K562 (cell line): ENCODE data around the gene CENPT. TPM values are rescaled to one million over a fixed set of nuclear protein-coding genes. Genes with fewer than 3 reads are reported as not detected.

Source experiments
- BRD9 ChIP-seq: fragments of 450-650 bp; IDR thresholded peaks from 2 replicates; pipeline ENCODE4 v1.6.1; 2018; ENCODE audit warnings: low read depth; ENCODE audit not compliant: partially characterized antibody
- CBX5 ChIP-seq: IDR thresholded peaks from 2 replicates; pipeline ENCODE4 v1.6.1; 2014; ENCODE audit warnings: low read depth, borderline replicate concordance
- CEBPG ChIP-seq, 3 experiments: fragments of 200-800 bp in 1 of 3; sonication (Bioruptor generic) in 1 of 3; sonication (generic) in 1 of 3; formaldehyde crosslinking in 1 of 3; IDR thresholded peaks in 2 of 3; conservative IDR thresholded peaks in 1 of 3; 2 replicates each; pipeline versions ENCODE4 v1.6.1 to v1.8.0; 2016 to 2022; ENCODE audit warnings: missing compliant biosample characterization in 2 of 3, missing genetic modification characterization in 2 of 3, mild to moderate bottlenecking in 1 of 3, missing genetic modification reagents in 1 of 3
- FOXA1 ChIP-seq: fragments of 450-650 bp; IDR thresholded peaks from 2 replicates; pipeline ENCODE4 v1.6.1; 2016; ENCODE audit warnings: mild to moderate bottlenecking, borderline replicate concordance
- HNRNPL ChIP-seq: fragments of 200-400 bp; formaldehyde crosslinking; IDR thresholded peaks from 2 replicates; pipeline ENCODE4 v1.6.1; 2017; ENCODE audit warnings: low read depth, mild to moderate bottlenecking, low read length
- IFI16 ChIP-seq: fragments of 250-450 bp; sonication (Bioruptor Pico); IDR thresholded peaks from 2 replicates; pipeline ENCODE4 v2.1.2; 2022; ENCODE audit warnings: mild to moderate bottlenecking, inconsistent platforms
- KLF13 ChIP-seq: fragments of 450-650 bp; IDR thresholded peaks from 2 replicates; pipeline ENCODE4 v1.6.1; 2016; ENCODE audit warnings: missing genetic modification characterization, low read depth, mild to moderate bottlenecking, missing compliant biosample characterization, moderate library complexity, borderline replicate concordance
- MYNN ChIP-seq, 2 experiments: sonication (generic); formaldehyde crosslinking in 1 of 2; IDR thresholded peaks; 2 replicates each; pipeline versions ENCODE4 v1.5.0 to v1.6.1; 2016 to 2020; ENCODE audit warnings: antibody characterized with exemption in 1 of 2, missing genetic modification reagents in 1 of 2
- RNF219 ChIP-seq: fragments of 250-450 bp; sonication (Bioruptor Pico); IDR thresholded peaks from 2 replicates; pipeline ENCODE4 v1.5.0; 2022; ENCODE audit warnings: mild to moderate bottlenecking
- STAT5A ChIP-seq: IDR thresholded peaks from 2 replicates; pipeline ENCODE4 v1.6.1; 2012; ENCODE audit warnings: low read length, inconsistent platforms, borderline replicate concordance
- TRIM25 ChIP-seq: fragments of 450-650 bp; IDR thresholded peaks from 2 replicates; pipeline ENCODE4 v1.7.0; 2016; ENCODE audit warnings: borderline replicate concordance
- USF2 ChIP-seq: sonication (generic); formaldehyde crosslinking; IDR thresholded peaks from 2 replicates; pipeline ENCODE4 v1.5.0; 2020; ENCODE audit warnings: missing genetic modification reagents
- ZNF551 ChIP-seq: fragments of 250-450 bp; sonication (Bioruptor Pico); IDR thresholded peaks from 2 replicates; pipeline ENCODE4 v1.5.0; 2021; ENCODE audit warnings: mild to moderate bottlenecking, moderate library complexity
- ZNF76 ChIP-seq: fragments of 250-450 bp; sonication (Bioruptor Pico); IDR thresholded peaks from 2 replicates; pipeline ENCODE4 v1.4.0; 2020; ENCODE audit warnings: mild to moderate bottlenecking, moderate library complexity, borderline replicate concordance
- polyA plus RNA-seq, 8 experiments: library from polyadenylated mRNA; depleted of rRNA in 4 of 8; stranded (reverse) in 5 of 8; unstranded in 3 of 8; fragments of >200 nt; fragmentation: Nextera tagmentation in 2 of 8; fragmentation: Illumina TruSeq in 1 of 8; extraction: Ambion mirVana in 2 of 8; extraction: Trizol in 1 of 8; gene quantifications; 2 replicates each; pipeline versions ENCODE4 v1.2.1 to v1.2.3, GENCODE V29; 2011 to 2014; ENCODE audit warnings: inconsistent platforms in 1 of 8, missing spikeins in 1 of 8
- total RNA-seq, 7 experiments: library from RNA; depleted of rRNA in 6 of 7; stranded (reverse); fragments of >200 nt in 6 of 7; fragmentation: Illumina TruSeq in 2 of 7; extraction: Trizol in 2 of 7; gene quantifications; 2 replicates each; pipeline versions ENCODE4 v1.2.1 to v1.2.3, GENCODE V29; 2011 to 2021; ENCODE audit warnings: low replicate concordance in 1 of 7
- TF ChIP-seq, protein P1 (sequence below): fragments of 250-450 bp; sonication (Bioruptor Pico); IDR thresholded peaks from 2 replicates; pipeline ENCODE4 v1.5.0; 2021
- TF ChIP-seq, protein P2 (sequence below): fragments of 250-450 bp; sonication (Bioruptor Pico); IDR thresholded peaks from 2 replicates; pipeline ENCODE4 v1.5.0; 2021; ENCODE audit warnings: mild to moderate bottlenecking, moderate library complexity

The CENPT gene
- total and polyA plus RNA-seq, 9 of the 15 experiments (the other 6 are each of a cell fraction or from before 2014, with no cell fraction given): 3.6 to 94.2 (median 44.1) TPM

DNA sequence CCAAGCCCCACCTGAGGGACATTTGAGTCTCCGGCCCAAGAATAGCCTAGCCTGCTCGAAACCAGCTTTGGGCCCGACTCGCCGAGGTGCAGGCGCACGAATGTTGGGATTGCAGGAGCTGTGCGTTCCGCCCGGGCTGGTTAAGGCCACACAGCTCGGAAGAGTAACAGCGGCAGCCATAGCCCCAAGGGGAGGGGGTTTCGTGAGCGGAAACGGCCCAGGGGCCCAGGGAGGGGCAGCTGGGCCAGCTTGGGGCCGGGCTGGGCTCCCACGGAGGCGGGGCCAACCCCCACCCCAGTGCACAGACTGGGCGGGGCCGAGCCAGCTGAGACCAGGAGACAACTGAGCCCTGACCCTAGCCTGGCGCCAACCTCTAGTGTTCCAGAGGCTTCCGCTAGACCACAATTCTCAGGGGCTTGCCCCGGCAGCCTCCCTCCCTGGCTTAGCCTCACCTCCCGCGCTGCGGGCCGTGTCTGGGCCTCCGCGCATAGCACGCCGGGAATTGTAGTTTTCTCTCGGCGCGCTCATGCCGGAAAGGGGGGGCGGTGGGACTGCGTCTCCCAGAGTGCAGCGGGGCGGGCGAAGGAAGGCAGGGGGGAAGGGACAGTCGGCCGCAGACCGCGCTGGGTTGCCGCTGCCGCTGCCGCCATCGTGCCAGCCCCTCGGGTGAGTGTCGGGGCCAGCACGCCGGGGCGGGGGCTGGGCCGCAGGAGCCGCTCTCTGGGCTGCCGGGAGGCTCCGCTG lies 1.0 kb downstream of the CENPT start, which contains the start of gene NUTF2 (continued):
- TF ChIP-seq, protein P1, sequence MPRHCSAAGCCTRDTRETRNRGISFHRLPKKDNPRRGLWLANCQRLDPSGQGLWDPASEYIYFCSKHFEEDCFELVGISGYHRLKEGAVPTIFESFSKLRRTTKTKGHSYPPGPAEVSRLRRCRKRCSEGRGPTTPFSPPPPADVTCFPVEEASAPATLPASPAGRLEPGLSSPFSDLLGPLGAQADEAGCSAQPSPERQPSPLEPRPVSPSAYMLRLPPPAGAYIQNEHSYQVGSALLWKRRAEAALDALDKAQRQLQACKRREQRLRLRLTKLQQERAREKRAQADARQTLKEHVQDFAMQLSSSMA (CRISPR knock-in tag): no peak
- TF ChIP-seq ZNF551 (CRISPR knock-in tag) (no peak), FOXA1 (no peak), STAT5A (no peak), TRIM25 (no peak), HNRNPL (peak; percentile 52; the same call in 1 of the 2 replicates), MYNN (IDR thresholded peaks at IDR 0.05) (0 out of 2 replicates have a peak, but pooled peaks have one; percentile 13), MYNN (CRISPR knock-in tag; IDR thresholded peaks at IDR 0.05) (no peak), ZNF76 (no peak; the same call in 1 of the 2 replicates), RNF219 (CRISPR knock-in tag) (no peak), CBX5 (0 out of 2 replicates have a peak, but pooled peaks have one; percentile 23), IFI16 (CRISPR knock-in tag) (no peak), CEBPG (CRISPR knock-in tag; IDR thresholded peaks at IDR 0.05) (no peak), CEBPG (tag; conservative IDR thresholded peaks at IDR 0.05 in 1 of 2, IDR thresholded peaks at IDR 0.05 in 1 of 2) (no peak), BRD9 (no peak), KLF13 (tag) (peak; percentile 54; the same call in 1 of the 2 replicates), USF2 (CRISPR knock-in tag) (no peak)
- TF ChIP-seq, protein P2, sequence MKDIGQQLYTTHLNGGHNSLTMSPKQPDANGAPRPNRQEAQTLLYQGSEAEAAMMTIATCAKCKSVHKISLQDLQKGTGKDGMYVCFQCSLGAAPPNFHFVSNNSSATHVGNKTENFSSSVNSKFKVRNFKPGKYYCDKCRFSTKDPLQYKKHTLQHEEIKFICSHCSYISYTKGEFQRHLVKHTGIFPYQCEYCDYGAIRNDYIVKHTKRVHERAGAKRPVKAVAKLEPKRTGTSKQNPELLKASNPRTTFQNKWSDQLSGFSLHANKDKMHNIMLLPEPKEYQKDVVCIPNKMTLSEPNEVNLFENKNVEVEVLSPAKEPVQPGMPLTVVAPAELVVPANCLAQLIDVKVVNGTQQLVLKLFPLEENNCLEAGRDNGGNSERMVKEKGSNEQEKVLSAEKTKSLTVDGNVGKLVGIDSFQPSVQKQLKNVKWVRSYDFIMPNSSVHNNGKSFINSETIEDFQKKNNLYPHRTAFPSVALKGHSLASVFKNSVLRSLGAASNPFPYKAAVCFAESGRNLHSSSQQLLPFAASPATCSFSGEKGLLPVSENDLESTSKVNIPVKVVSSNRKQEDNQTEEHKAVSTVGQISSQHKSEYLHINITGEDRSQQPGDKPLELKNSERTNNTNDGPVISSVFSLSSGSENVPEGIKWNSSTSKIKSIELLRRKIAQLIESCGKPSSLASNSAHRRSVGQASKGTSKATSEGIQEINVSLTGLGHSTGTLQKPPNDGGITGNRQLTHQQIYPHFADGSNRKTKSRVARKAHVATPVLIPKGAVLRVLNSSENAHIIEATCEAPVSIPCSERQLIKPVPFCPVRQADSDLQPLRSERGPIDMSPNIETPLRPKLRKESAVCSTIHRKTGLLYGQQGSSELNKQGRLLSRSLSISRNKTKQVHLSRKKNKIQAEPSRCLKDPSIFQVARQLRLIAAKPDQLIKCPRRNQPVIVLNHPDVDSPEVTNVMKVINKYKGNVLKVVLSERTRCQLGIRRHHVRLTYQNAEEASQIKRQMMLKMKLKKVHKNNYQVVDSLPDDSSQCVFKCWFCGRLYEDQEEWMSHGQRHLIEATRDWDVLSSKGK (CRISPR knock-in tag): no peak
